ENCODE data around the gene ARHGEF2.

The ARHGEF2 gene

DNA sequence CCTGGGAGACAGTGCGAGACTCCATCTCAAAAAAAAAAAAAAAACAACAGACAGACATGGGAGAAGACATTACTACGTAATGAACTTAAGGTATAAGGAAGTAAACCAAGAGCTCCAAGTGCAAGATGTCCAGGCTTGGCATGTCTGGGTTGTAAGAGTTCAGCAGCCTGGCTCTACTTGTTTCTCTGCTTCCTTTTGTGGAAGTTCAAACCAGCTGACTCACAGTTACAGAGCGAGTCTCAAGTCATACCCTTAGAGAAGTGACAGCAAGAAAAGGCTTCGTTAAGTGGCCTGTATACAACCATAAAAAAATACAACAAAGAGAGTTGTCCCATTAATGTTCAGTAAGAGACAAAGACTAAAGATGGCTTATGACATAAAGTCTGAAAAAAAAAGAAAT, 68.5 kb downstream of the ARHGEF2 start:
- DNase-seq = no peak

DNA sequence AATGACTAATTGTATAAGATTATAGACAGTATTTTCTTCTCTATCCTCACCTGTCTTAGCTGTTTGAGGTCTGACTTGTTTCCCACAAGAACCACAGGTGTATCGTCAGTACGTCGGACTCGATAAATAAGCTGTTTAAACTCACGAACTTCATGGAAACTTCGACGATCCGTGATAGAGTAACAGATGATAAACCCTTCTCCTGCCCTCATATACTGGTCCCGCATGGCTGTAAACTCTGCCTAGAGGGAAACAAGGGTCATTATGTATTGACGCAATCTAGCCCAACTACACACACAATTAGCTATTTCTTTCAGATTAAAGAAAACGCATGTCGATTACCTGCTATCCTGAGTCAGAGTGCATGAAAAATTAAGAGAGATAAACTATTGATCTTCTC, 74.1 kb downstream of the ARHGEF2 start:
- DNase-seq = no peak

DNA sequence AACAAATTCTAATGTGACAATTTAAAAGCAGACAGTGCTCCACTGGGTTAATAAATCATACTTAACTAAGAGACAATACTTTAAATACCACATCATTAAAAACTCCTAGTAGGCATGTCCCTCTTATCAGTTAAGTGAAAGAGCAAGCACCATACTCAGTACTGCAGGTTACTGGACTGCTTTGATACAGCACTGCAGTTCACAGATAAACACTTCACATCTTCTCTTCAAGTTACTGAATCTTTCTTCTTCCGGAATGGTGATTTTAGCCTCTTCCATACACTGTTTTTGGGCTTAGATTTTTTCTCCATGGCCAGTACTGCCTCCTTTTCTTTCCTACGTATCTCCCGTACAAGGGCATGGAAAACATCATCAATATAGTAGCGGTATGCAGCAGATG, 78.2 kb downstream of the ARHGEF2 start:
- no peak for DNase-seq

DNA sequence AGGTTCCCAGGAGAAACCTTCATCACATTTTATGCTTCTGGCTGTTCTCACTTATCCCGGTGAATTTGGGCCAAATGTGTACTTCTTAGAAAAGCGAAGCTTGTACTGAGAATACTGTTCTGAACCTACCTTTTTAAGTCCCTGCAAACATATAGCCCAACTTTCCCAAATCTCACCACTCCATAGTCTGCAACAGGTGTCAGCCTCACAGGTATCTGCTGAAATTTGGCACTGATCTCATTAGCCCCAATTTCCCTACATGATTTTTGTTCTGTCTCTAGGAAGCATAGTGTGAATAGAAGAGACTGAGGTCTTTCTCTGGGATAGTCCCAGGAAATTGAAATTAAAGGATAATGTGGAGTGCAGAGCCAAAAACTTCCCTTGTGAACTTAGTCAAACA, 78.7 kb downstream of the ARHGEF2 start:
- no peak for DNase-seq

DNA sequence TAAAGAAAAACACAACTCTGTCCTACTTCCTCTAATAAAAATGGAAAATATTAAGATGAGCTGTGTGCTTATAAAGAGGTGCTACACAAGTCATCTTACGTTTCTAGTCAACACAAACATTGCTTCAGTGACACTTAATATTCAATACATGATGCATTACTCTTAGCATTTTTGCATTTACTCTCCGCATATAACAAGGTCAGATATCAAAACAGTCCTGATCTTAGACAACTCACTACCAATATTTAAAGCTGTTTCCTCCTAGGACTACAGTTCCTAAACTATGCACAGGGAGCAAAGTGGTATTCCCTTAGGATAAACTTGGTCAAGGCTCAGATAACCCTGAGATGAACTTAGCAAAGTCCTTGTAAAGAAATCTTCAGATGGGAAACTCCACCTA, 79.5 kb downstream of the ARHGEF2 start:
- no peak for DNase-seq

DNA sequence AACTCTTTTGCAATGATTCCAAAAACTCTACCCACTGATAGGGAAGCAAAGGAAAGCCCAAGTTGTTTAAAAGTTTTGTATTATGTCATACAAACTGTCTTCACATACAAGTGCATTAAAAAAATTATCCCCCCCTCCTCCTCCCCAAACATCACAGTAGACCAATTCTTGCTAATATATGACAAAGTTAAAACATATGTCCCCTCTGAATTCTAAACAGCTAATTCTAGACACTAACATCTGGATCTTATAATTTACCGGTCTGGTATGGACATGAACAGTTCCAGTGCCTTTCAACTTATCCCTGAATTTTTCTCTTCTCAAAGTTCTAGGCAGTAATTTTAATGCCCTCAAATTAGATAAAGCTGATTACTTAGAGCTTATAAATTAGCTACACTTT, 80.6 kb downstream of the ARHGEF2 start:
- DNase-seq = no peak

All from cerebellar nuclear complex (tissue), 1 donor.